ENCODE data around the gene IRGQ.

GRCh38 chr19:43611788-43612187 lies 15.9 kb upstream of the IRGQ start, which contains the start of gene SRRM5:
- no peak for TF ChIP-seq EGR1 (IDR thresholded peaks at IDR 0.05)
- no peak for TF ChIP-seq REST (IDR thresholded peaks at IDR 0.05; ENCODE audit: low read depth)
- no peak for TF ChIP-seq FOXM1 (IDR thresholded peaks at IDR 0.05; ENCODE audit: borderline replicate concordance, low read depth)
- TF ChIP-seq RAD21 (IDR thresholded peaks at IDR 0.05; ENCODE audit: low read depth), result no peak
- TF ChIP-seq CREB1 (IDR thresholded peaks at IDR 0.05; ENCODE audit: low read depth), result no peak
- no peak for TF ChIP-seq EP300 (IDR thresholded peaks at IDR 0.05; ENCODE audit: borderline replicate concordance)
- no peak for TF ChIP-seq TCF12 (IDR thresholded peaks at IDR 0.05; ENCODE audit: low read depth)
- TF ChIP-seq NFIC (IDR thresholded peaks at IDR 0.05), result no peak
- no peak for TF ChIP-seq YY1 (IDR thresholded peaks at IDR 0.05; ENCODE audit: low read depth)
- TF ChIP-seq ZBTB7A (IDR thresholded peaks at IDR 0.05; ENCODE audit: low read depth), result no peak
- no peak for TF ChIP-seq CEBPB (IDR thresholded peaks at IDR 0.05)
